NT2/D1 (cell line): Measurements from ENCODE around the gene MUC5B.

Experiments
- YY1 ChIP-seq: IDR thresholded peaks from 2 replicates; pipeline ENCODE4 v1.6.1; 2011; ENCODE audit not compliant: insufficient read length, insufficient read depth
- ZNF274 ChIP-seq: IDR thresholded peaks from 2 replicates; pipeline ENCODE4 v1.6.1; 2011; ENCODE audit warnings: mild to moderate bottlenecking, low read depth, low read length

- no peak for TF ChIP-seq ZNF274
- no peak for TF ChIP-seq YY1
These were observed 59.1 kb downstream of the MUC5B start for GRCh38 chr11:1281974-1282365.
